ENCODE data around the gene AKR1C2.
"Not testable (repeated sequence)": the region's sequence is repeated elsewhere in the genome, so short reads cannot be mapped to it uniquely, and the experiment has no call there.

The AKR1C2 gene

GRCh38 chr10:4990217-4990616 is 13.4 kb downstream of the AKR1C2 start:
- H3K9me3 ChIP-seq (ENCODE audit: control insufficient read depth, insufficient read depth, low read depth, low read length) = no peaks in the 10 kb centered on the region
- POLR2A ChIA-PET = no interaction called here
- CTCF ChIA-PET = no interaction called here
- H3K27ac ChIP-seq (ENCODE audit: extremely low read depth, low read depth, low read length) = no peak overlapping the region
- TF ChIP-seq ZNF155 (tag by site-specific recombination; IDR thresholded peaks at IDR 0.05) = no peak
- TF ChIP-seq ZNF404 (tag by site-specific recombination; IDR thresholded peaks at IDR 0.05) = no peak
- H3K36me3 ChIP-seq (ENCODE audit: control insufficient read depth in 2 of 2, insufficient read depth in 1 of 2, low read length in 2 of 2) = no peaks in the 10 kb centered on the region
- H3K4me1 ChIP-seq (ENCODE audit: control insufficient read depth, insufficient read depth, low read length) = no peaks in the 10 kb centered on the region
- H3K4me3 ChIP-seq (ENCODE audit: low read depth, low read length) = no peak overlapping the region

- CTCF ChIA-PET = interaction anchor here (0.9 kb wide), 1 partner anchor 140 kb away, joined by 3 read pairs; no protein-coding TSS in a partner anchor
- POLR2A ChIA-PET; H3K36me3 ChIP-seq (ENCODE audit: control insufficient read depth in 2 of 2, insufficient read depth in 1 of 2, low read length in 2 of 2); H3K4me1 ChIP-seq (ENCODE audit: control insufficient read depth, insufficient read depth, low read length); H3K9me3 ChIP-seq (ENCODE audit: control insufficient read depth, insufficient read depth, low read depth, low read length); H3K27ac ChIP-seq (ENCODE audit: extremely low read depth, low read depth, low read length); H3K4me3 ChIP-seq (ENCODE audit: low read depth, low read length): not testable (repeated sequence)
These were observed 15.5 kb downstream of the AKR1C2 start for GRCh38 chr10:4988000-4988641.

GRCh38 chr10:4984971-4985594 is 18.6 kb downstream of the AKR1C2 start:
- CTCF ChIA-PET = interaction anchor here (0.7 to 4.1 kb wide), 3 partner anchors 134 to 170 kb away, joined by 3 to 26 read pairs (median 4); no protein-coding TSS in a partner anchor
- Histone ChIP-seq H3K4me3 (ENCODE audit: low read depth, low read length) (no peak overlapping the region), H3K36me3 (ENCODE audit: control insufficient read depth in 2 of 2, insufficient read depth in 1 of 2, low read length in 2 of 2) (no peaks in the 10 kb centered on the region), H3K9me3 (ENCODE audit: control insufficient read depth, insufficient read depth, low read depth, low read length) (no peaks in the 10 kb centered on the region), H3K27ac (ENCODE audit: extremely low read depth, low read depth, low read length) (no peak overlapping the region), H3K4me1 (ENCODE audit: control insufficient read depth, insufficient read depth, low read length) (no peaks in the 10 kb centered on the region)
- TF ChIP-seq ZNF514 (tag by site-specific recombination; IDR thresholded peaks at IDR 0.05) (no peak), ZNF148 (tag by site-specific recombination; IDR thresholded peaks at IDR 0.05; ENCODE audit: borderline replicate concordance) (no peak), PRDM1 (tag by site-specific recombination; IDR thresholded peaks at IDR 0.05) (no peak), ZNF223 (tag by site-specific recombination; IDR thresholded peaks at IDR 0.05) (no peak)
- TF ChIP-seq, protein P1, sequence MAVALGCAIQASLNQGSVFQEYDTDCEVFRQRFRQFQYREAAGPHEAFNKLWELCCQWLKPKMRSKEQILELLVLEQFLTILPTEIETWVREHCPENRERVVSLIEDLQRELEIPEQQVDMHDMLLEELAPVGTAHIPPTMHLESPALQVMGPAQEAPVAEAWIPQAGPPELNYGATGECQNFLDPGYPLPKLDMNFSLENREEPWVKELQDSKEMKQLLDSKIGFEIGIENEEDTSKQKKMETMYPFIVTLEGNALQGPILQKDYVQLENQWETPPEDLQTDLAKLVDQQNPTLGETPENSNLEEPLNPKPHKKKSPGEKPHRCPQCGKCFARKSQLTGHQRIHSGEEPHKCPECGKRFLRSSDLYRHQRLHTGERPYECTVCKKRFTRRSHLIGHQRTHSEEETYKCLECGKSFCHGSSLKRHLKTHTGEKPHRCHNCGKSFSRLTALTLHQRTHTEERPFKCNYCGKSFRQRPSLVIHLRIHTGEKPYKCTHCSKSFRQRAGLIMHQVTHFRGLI (tag by site-specific recombination; IDR thresholded peaks at IDR 0.05) = no peak
- TF ChIP-seq, protein P2, sequence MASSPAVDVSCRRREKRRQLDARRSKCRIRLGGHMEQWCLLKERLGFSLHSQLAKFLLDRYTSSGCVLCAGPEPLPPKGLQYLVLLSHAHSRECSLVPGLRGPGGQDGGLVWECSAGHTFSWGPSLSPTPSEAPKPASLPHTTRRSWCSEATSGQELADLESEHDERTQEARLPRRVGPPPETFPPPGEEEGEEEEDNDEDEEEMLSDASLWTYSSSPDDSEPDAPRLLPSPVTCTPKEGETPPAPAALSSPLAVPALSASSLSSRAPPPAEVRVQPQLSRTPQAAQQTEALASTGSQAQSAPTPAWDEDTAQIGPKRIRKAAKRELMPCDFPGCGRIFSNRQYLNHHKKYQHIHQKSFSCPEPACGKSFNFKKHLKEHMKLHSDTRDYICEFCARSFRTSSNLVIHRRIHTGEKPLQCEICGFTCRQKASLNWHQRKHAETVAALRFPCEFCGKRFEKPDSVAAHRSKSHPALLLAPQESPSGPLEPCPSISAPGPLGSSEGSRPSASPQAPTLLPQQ (tag by site-specific recombination; IDR thresholded peaks at IDR 0.05) = no peak
- POLR2A ChIA-PET = no interaction called here

DNA sequence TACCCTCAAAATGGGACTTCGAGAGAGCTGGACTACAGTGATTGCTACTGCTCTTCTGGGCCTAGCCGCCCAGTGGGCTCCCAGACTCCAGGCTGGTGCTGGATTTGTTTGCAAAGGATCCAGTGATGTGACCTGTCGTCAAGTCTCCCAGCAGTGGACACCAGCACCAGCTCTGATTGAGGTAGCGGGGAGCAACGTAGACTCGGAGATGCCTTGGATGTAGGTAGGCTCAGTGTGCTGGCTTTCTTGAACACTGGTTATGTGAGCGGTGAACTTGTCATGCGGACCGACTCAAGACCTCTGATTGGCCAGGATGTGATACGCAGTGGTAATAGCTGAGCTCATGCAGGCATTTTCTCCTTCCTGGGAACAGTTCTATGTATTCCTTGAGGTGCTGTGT is 19.4 kb downstream of the AKR1C2 start:
- H3K27ac ChIP-seq (ENCODE audit: extremely low read depth, low read depth, low read length) = no peak overlapping the region
- H3K36me3 ChIP-seq (ENCODE audit: control insufficient read depth in 2 of 2, insufficient read depth in 1 of 2, low read length in 2 of 2) = no peaks in the 10 kb centered on the region
- POLR2A ChIA-PET = no interaction called here
- CTCF ChIA-PET = interaction anchor here (0.7 to 4.1 kb wide), 3 partner anchors 133 to 169 kb away, joined by 3 to 26 read pairs (median 4); no protein-coding TSS in a partner anchor
- no peak overlapping the region for H3K4me3 ChIP-seq (ENCODE audit: low read depth, low read length)
- H3K9me3 ChIP-seq (ENCODE audit: control insufficient read depth, insufficient read depth, low read depth, low read length) = no peaks in the 10 kb centered on the region
- no peak for TF ChIP-seq ZNF571 (tag by site-specific recombination; IDR thresholded peaks at IDR 0.05)
- no peak for TF ChIP-seq ZNF585B (tag by site-specific recombination; IDR thresholded peaks at IDR 0.05)
- TF ChIP-seq ZNF596 (tag by site-specific recombination; IDR thresholded peaks at IDR 0.05) = no peak
- no peak for TF ChIP-seq ZNF148 (tag by site-specific recombination; IDR thresholded peaks at IDR 0.05; ENCODE audit: borderline replicate concordance)
- TF ChIP-seq ZFP41 (tag by site-specific recombination; IDR thresholded peaks at IDR 0.05; ENCODE audit: borderline replicate concordance) = no peak
- TF ChIP-seq ZNF777 (tag by site-specific recombination; IDR thresholded peaks at IDR 0.05; ENCODE audit: borderline replicate concordance) = no peak
- H3K4me1 ChIP-seq (ENCODE audit: control insufficient read depth, insufficient read depth, low read length) = no peaks in the 10 kb centered on the region
